ENCODE measurements around the gene CALML6.
"Not testable (repeated sequence)": the region's sequence is repeated elsewhere in the genome, so short reads cannot be mapped to it uniquely, and the experiment has no call there.

CALML6 gene

GRCh38 chr1:1925437-1926345, 10.6 kb downstream of the CALML6 start:
- DNase-seq (ENCODE audit: low read depth in 2 of 2), result no peak

DNA sequence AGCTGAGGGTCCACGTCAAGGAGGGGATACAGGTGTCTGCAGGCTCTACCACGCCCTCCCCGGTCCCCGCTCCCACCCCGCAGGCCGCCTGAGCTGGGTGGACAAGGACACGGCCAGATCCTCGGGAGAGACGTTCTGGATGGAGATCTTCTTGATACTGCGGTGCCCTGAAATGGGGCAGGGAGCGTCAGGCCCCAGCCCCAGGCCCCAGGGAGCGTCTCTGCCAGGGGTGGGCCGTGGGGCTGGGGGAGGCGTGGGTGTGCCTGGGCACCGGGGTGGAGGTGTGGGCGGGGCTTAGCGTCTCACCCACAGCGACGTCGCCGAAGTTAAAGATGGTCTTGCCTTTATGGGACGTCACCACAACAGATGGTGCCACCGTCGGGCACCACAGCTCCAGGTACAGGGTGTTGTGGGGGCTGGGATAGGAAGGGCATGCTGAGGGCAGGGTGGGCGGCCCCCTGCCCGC, 11.3 kb downstream of the CALML6 start:
- no peak for DNase-seq (ENCODE audit: low read depth in 2 of 2)

DNA sequence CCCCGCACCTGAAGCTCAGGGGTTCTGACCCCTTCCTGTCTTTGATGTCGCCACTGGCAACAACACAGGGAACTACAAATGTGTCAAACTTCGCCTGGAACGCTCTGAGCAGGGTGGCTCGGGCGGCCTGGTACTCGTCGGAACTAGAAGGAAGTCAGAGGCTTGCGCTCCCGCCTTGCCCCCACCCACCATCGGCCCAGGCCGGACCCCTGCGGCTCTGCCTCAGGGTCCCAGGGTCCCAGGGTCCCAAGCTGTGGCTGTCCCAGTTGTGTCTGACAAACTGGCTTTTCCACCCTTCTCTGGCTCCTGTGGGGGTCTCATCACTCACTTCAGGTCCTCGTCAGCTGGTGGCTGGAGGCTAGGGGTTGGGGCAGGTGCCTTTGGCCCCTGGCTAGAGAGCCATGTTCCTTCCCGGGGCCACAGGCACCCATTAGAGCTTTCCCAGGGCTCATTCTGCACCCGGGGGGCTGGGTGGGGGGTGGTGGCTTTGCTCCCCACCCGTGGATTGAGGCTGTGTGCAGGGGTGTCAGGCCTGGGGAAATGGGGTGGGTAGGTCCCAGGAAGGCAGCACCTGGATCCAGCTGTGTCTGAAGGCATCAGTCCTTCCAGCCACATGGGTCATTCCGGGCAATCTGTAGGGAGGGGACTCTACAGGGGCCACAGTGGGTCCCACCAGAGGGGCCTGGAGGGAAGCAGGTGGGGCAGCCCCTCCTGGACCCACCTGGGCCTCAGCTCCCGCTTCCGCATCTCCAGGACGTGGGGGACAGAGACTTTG, 12.0 kb downstream of the CALML6 start:
- DNase-seq (ENCODE audit: low read depth in 2 of 2), result no peak

- no peak for DNase-seq (ENCODE audit: low read depth in 2 of 2)
Measured at GRCh38 chr1:1927751-1928150, 12.7 kb downstream of the CALML6 start.

- no peak for DNase-seq (ENCODE audit: low read depth in 2 of 2)
Measured at GRCh38 chr1:1928231-1929101, 13.4 kb downstream of the CALML6 start.

DNA sequence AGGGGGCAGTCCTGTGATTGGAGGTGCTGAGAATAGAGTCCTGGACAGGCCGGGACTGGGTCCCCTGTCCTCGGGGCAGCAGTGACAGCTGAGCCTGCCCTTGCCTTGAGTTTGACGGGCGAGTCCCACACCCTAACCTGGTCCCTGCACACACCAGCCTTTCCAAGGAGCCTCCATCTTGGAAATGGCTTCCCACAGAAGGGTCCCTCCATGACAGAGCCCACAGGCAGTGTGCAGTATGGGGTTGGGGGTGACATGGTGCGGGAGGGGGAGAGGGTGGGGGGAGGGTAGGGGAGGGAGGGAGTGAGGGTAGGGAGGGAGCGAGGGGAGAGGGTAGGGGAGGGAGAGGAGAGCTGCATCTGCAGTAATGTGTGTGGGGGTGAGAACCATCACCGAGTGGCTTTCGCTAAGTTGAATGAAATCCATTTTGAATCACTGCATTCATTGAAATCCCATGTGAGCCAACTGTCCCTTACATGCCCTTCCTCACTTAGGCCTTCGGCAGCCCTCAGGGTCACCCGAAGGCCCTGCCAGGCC, 14.1 kb downstream of the CALML6 start:
- DNase-seq (ENCODE audit: low read depth in 2 of 2), result no peak

GRCh38 chr1:1929639-1930545, 14.8 kb downstream of the CALML6 start:
- DNase-seq (ENCODE audit: low read depth in 2 of 2), result no peak

GRCh38 chr1:1934848-1935247, 19.8 kb downstream of the CALML6 start:
- DNase-seq (ENCODE audit: low read depth in 2 of 2), result not testable (repeated sequence)

DNA sequence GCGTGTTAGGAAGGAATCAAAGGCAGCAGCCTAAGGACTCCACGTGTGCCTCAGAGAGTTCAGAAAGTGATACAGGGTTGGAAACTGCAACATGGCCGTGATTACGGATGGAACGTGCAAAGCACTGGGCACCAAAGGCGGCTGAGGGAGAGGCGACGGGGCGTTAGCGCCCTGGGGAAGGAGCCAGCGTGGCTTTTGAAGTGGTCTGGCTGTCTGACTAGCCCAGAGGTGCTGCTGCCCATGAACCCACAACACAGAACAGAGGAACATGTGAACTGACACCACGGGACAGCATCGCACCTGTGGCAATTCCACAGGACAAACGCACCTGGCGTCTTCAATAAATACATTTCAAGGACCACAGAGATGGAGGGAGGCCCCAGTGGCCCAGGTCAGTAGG, 22.0 kb downstream of the CALML6 start:
- DNase-seq (ENCODE audit: low read depth in 2 of 2), result no peak

DNA sequence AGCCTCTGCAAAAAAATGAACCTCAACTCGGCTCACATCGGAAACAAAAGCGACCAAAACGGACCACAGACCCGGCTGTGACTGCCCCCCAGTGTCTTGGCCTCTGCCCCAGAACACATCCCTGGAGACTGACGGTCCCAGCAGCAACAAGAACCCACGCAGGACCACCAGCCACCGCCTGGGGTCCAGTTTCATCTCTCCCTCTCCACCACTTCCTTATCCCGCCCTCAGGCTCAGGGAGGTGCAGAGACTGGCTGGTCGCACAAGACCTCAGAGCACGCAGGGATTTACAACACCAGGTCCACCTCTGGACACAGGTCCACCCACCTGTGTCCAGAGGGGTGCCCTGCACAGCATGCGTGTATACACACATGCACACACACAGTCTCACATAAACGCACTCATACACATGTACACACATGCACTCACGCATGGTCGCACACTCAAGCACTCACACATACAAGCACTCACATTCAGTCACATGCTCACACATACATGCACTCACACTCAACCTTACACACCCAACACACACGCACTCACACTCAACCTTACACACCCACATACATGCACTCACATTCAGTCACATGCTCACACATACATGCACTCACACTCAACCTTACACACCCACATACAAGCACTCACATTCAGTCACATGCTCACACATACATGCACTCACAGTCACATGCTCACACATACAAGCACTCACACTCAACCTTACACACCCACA, 22.7 kb downstream of the CALML6 start:
- no peak for DNase-seq (ENCODE audit: low read depth in 2 of 2)

- DNase-seq (ENCODE audit: low read depth in 2 of 2), result no peak
Measured at GRCh38 chr1:1938276-1938573, 23.2 kb downstream of the CALML6 start.

DNA sequence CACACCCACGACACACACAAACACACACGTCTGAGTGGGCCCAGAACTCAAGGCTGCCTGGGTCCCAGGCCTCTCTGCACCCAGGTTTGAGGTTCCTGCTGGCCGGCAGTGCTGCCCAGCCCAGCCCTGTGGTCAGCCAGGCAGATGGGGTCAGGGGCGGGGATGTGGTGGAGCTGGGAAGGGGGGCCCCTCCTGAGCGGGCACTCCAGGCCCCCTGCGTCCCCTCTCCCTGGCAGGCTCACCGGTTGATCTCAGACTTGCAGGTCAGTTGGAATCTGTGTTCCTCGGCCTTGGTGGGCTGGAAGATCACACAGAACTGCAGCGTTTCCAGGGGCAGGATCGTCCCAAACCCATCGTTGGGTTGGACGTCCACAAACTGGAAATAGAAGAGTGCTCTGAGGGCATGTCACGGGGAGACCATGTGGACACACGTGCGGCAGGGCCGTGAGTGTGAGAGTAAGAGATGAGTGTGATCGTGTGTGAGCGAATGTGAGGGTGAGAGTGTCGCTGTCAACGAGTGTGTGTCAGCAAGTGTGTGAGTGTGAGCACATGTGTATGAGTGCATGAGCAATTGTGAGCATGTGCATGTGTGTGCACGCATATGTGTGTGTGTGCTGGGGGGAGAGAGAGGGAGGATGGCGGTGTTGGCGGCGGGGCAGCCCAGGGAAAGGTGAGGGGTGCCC, 23.7 kb downstream of the CALML6 start:
- DNase-seq (ENCODE audit: low read depth in 2 of 2), result no peak

DNA sequence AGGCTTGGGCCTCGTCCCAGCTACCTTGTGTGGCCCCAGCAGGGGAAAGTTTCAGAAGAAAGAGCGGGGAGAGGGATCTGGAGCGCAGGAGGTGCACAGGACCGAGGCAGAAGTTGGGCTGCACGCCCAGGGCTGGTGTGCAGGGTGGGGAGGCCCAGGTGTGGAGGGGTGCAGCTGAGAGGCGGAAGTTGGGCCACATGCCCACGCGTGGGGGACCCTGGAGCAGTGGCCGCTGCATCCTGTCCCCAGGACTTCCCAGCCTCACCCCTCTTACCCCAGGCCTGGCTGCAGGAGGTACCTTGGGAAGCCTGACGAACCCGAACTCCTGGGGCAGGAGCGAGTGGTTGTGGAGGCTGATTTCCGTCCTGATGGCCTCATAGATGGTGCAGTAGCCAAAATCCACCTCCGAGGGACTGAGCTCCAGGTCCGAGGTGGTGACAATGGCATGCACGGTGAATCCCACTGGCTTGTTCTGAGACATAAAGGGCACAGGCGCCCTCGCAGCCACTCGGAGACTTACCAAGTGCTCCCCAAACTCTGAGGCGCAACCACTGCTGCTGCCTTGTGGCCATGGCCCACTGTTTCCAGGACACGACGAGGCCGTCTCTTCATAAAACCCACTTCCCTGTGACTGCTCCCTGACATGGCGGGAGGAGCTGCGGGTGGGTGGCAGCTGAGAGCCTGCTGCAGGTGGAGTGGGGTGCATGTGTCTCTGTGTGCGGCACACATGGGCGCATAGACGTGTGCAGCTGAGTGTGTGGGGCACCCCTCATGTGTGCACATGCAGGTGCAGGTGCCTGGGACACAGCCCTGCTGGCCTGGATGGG, 24.4 kb downstream of the CALML6 start:
- DNase-seq (ENCODE audit: low read depth in 2 of 2), result no peak

GRCh38 chr1:1940123-1940425, 25.0 kb downstream of the CALML6 start:
- no peak for DNase-seq (ENCODE audit: low read depth in 2 of 2)

- DNase-seq (ENCODE audit: low read depth in 2 of 2), result no peak
Measured at GRCh38 chr1:1941211-1941841, 26.3 kb downstream of the CALML6 start.

GRCh38 chr1:1941868-1942752, 27.1 kb downstream of the CALML6 start:
- no peak for DNase-seq (ENCODE audit: low read depth in 2 of 2)
